Thyroid gland (tissue), 4 donors: ENCODE data around the gene TMED5. TPM values are rescaled to one million over a fixed set of nuclear protein-coding genes. Genes with fewer than 3 reads are reported as not detected.

Source experiments
- DNase-seq, 2 donors: peaks; one replicate each; pipeline ENCODE4 v3.0.0-alpha.2; 2019
- H3K27ac ChIP-seq, 3 donors: fragments of 200-600 bp; sonication (generic); 1 replicate in 2 of 3; 2 replicates in 1 of 3; pipeline ENCODE4 v1.5.1; 2016 to 2019; ENCODE audit warnings: mild to moderate bottlenecking in 1 of 3, moderate library complexity in 1 of 3
- H3K27me3 ChIP-seq: fragments of 200-600 bp; sonication (generic); one replicate; pipeline ENCODE4 v1.5.1; 2019
- H3K36me3 ChIP-seq, 2 donors: fragments of 200-600 bp; sonication (generic); one replicate each; pipeline ENCODE4 v1.5.1; 2016 to 2019
- H3K4me1 ChIP-seq, 2 donors: fragments of 200-600 bp; sonication (generic); one replicate each; pipeline ENCODE4 v1.5.1; 2017 to 2019
- H3K4me3 ChIP-seq, 3 donors: fragments of 200-600 bp; sonication (generic); replicated peaks in 1 of 3; 1 replicate in 2 of 3; 2 replicates in 1 of 3; pipeline ENCODE4 v1.5.1; 2016; ENCODE audit warnings: mild to moderate bottlenecking in 1 of 3
- H3K9me3 ChIP-seq: fragments of 200-600 bp; sonication (generic); one replicate; pipeline ENCODE4 v1.5.1; 2017
- CTCF ChIP-seq, 6 experiments: fragments of 200-600 bp in 3 of 6; fragments of 450-650 bp in 3 of 6; sonication (generic) in 3 of 6; IDR thresholded peaks; one replicate each; pipeline ENCODE4 v1.5.1; 2016 to 2019; ENCODE audit warnings: antibody characterized with exemption in 6 of 6, mild to moderate bottlenecking in 2 of 6, inconsistent platforms in 1 of 6, moderate library complexity in 1 of 6
- POLR2A ChIP-seq, 2 donors: fragments of 450-650 bp; IDR thresholded peaks; one replicate each; pipeline ENCODE4 v1.6.1; 2017; ENCODE audit warnings: antibody characterized with exemption in 2 of 2, mild to moderate bottlenecking in 2 of 2, moderate library complexity in 1 of 2
- WGBS, 2 donors: methylation state at CpG; one replicate each; pipeline ENCODE4 v1.1.5; 2017; 5-methylcytosine and 5-hydroxymethylcytosine counted together
- intact Hi-C: fragments of 100-400 bp; cut with DNase I; formaldehyde crosslinking; loops from one replicate; pipeline ENCODE4 v1.15.1; 2023
- total RNA-seq, 4 donors: library from RNA; depleted of rRNA; stranded (reverse); fragments of >200 nt; gene quantifications; one replicate each; pipeline ENCODE4 v1.2.3, GENCODE V29; 2016

Gene TMED5
- total RNA-seq, 4 donors from 2014 or later: 96.6 to 100 (median 96.9) TPM

GRCh38 chr1:93111561-93111960 is 68.7 kb downstream of the TMED5 start:
- no peak overlapping the region for H3K27ac ChIP-seq

GRCh38 chr1:93111065-93111464 is 69.1 kb downstream of the TMED5 start:
- Histone ChIP-seq H3K27me3 (no peaks in the 10 kb centered on the region), H3K4me1 (peaks cover 0 to 7% of the 10 kb centered on the region in 2 donors), H3K4me3 (no peak overlapping the region), H3K27ac (no peak overlapping the region), H3K36me3 (peaks cover 0 to under 1% of the 10 kb centered on the region in 2 donors), H3K9me3 (no peaks in the 10 kb centered on the region)
- intact Hi-C loops: no loop called here
- 70 to 89% methylated on average over 1 of the region's 1 CpG for WGBS, 2 donors
- no peak for TF ChIP-seq POLR2A (IDR thresholded peaks at IDR 0.05)
- no peak for TF ChIP-seq CTCF (IDR thresholded peaks at IDR 0.05)
- DNase-seq: no peak

More at GRCh38 chr1:93111561-93111960, 68.7 kb downstream of the TMED5 start:
- Histone ChIP-seq H3K27me3 (no peaks in the 10 kb centered on the region), H3K9me3 (no peaks in the 10 kb centered on the region), H3K36me3 (peaks cover 2 to 6% of the 10 kb centered on the region in 2 donors), H3K4me3 (no peak overlapping the region), H3K4me1 (peaks cover 0 to 7% of the 10 kb centered on the region in 2 donors)
- intact Hi-C loops: no loop called here
- no peak for DNase-seq
- TF ChIP-seq POLR2A (IDR thresholded peaks at IDR 0.05) (no peak), CTCF (IDR thresholded peaks at IDR 0.05) (no peak)

GRCh38 chr1:93109578-93109977 is 70.6 kb downstream of the TMED5 start:
- intact Hi-C loops: no loop called here

GRCh38 chr1:93108335-93108734 is 71.9 kb downstream of the TMED5 start:
- no peak overlapping the region for H3K4me3 ChIP-seq
- TF ChIP-seq CTCF (IDR thresholded peaks at IDR 0.05) (no peak), POLR2A (IDR thresholded peaks at IDR 0.05) (no peak)
- H3K27ac ChIP-seq: no peak overlapping the region
- no peak for DNase-seq
- 95 to 96% methylated on average over 2 of the region's 2 CpGs for WGBS, 2 donors
- no peaks in the 10 kb centered on the region for H3K9me3 ChIP-seq
- intact Hi-C loops: no loop called here
- H3K4me1 ChIP-seq: peaks cover 0 to 7% of the 10 kb centered on the region in 2 donors
- no peaks in the 10 kb centered on the region for H3K27me3 ChIP-seq
- no peaks in the 10 kb centered on the region for H3K36me3 ChIP-seq

More at GRCh38 chr1:93109578-93109977, 70.6 kb downstream of the TMED5 start:
- no peaks in the 10 kb centered on the region for H3K9me3 ChIP-seq
- H3K4me1 ChIP-seq: peaks cover 0 to 7% of the 10 kb centered on the region in 2 donors
- no peaks in the 10 kb centered on the region for H3K27me3 ChIP-seq
- TF ChIP-seq POLR2A (IDR thresholded peaks at IDR 0.05) (no peak), CTCF (IDR thresholded peaks at IDR 0.05) (no peak)
- WGBS, 2 donors: 95 to 98% methylated on average over 2 of the region's 2 CpGs
- H3K4me3 ChIP-seq: no peak overlapping the region
- H3K27ac ChIP-seq: no peak overlapping the region
- no peak for DNase-seq
- H3K36me3 ChIP-seq: no peaks in the 10 kb centered on the region

- H3K4me3 ChIP-seq: no peak overlapping the region
- TF ChIP-seq POLR2A (IDR thresholded peaks at IDR 0.05): no peak
- DNase-seq: no peak
- H3K27ac ChIP-seq: no peak overlapping the region
- H3K4me1 ChIP-seq: peaks cover 0 to 7% of the 10 kb centered on the region in 2 donors
- H3K9me3 ChIP-seq: no peaks in the 10 kb centered on the region
- no peaks in the 10 kb centered on the region for H3K27me3 ChIP-seq
- no peaks in the 10 kb centered on the region for H3K36me3 ChIP-seq
- WGBS, 2 donors: 96 to 100% methylated on average over 4 of the region's 4 CpGs
- intact Hi-C loops: no loop called here
Observed at GRCh38 chr1:93107395-93107794, 72.8 kb downstream of the TMED5 start.

GRCh38 chr1:93106226-93106625 is 74.0 kb downstream of the TMED5 start:
- WGBS, 2 donors: 82 to 88% methylated on average over 2 of the region's 2 CpGs
- Histone ChIP-seq H3K27me3 (no peaks in the 10 kb centered on the region), H3K27ac (no peak overlapping the region), H3K4me1 (peaks cover 0 to 2% of the 10 kb centered on the region in 2 donors), H3K4me3 (no peak overlapping the region), H3K36me3 (no peaks in the 10 kb centered on the region), H3K9me3 (no peaks in the 10 kb centered on the region)
- no peak for DNase-seq
- TF ChIP-seq POLR2A (IDR thresholded peaks at IDR 0.05) (no peak), CTCF (IDR thresholded peaks at IDR 0.05) (no peak)
- intact Hi-C loops: no loop called here
